Measurements from ENCODE around the gene ORC5. TPM values are rescaled to one million over a fixed set of nuclear protein-coding genes. Genes with fewer than 3 reads are reported as not detected.

The ORC5 gene
- total RNA-seq, 1 donor: 22.1 TPM

- DNase-seq (ENCODE audit: insufficient read length, low spot score, missing footprints): no peak
- H3K36me3 ChIP-seq (ENCODE audit: insufficient read depth, low read length): no peaks in the 10 kb centered on the region
These were observed 31.5 kb downstream of the ORC5 start for GRCh38 chr7:104176332-104176731.

GRCh38 chr7:104175361-104175984 is 32.3 kb downstream of the ORC5 start:
- Histone ChIP-seq H3K79me2 (ENCODE audit: insufficient read depth, low read length) (no peaks in the 10 kb centered on the region), H3K27ac (ENCODE audit: low read depth, low read length) (no peak overlapping the region), H3K4me2 (ENCODE audit: insufficient read depth, low read length) (no peak overlapping the region)

More at GRCh38 chr7:104176332-104176731, 31.5 kb downstream of the ORC5 start:
- Histone ChIP-seq H3K4me3 (ENCODE audit: insufficient read depth, low read length) (no peak overlapping the region), H3K27me3 (ENCODE audit: insufficient read depth, low read length) (no peaks in the 10 kb centered on the region), H3K9me3 (ENCODE audit: low read depth, low read length) (no peaks in the 10 kb centered on the region), H3K4me2 (ENCODE audit: insufficient read depth, low read length) (no peak overlapping the region), H3K27ac (ENCODE audit: low read depth, low read length) (no peak overlapping the region), H3K79me2 (ENCODE audit: insufficient read depth, low read length) (no peaks in the 10 kb centered on the region), H4K20me1 (ENCODE audit: insufficient read depth, low read length) (no peaks in the 10 kb centered on the region), H2AFZ (ENCODE audit: low read length) (no peak overlapping the region), H3K4me1 (ENCODE audit: insufficient read depth, low read length) (no peaks in the 10 kb centered on the region)
- no peak for TF ChIP-seq CTCF (IDR thresholded peaks at IDR 0.05; ENCODE audit: extremely low read depth, low read depth, low read length)

GRCh38 chr7:104174798-104175197 is 33.0 kb downstream of the ORC5 start:
- no peaks in the 10 kb centered on the region for H3K79me2 ChIP-seq (ENCODE audit: insufficient read depth, low read length)
- H2AFZ ChIP-seq (ENCODE audit: low read length): no peak overlapping the region
- no peak overlapping the region for H3K4me2 ChIP-seq (ENCODE audit: insufficient read depth, low read length)
- no peaks in the 10 kb centered on the region for H4K20me1 ChIP-seq (ENCODE audit: insufficient read depth, low read length)
- H3K4me1 ChIP-seq (ENCODE audit: insufficient read depth, low read length): no peaks in the 10 kb centered on the region
- no peaks in the 10 kb centered on the region for H3K27me3 ChIP-seq (ENCODE audit: insufficient read depth, low read length)
- no peak for TF ChIP-seq CTCF (IDR thresholded peaks at IDR 0.05; ENCODE audit: extremely low read depth, low read depth, low read length)
- no peak overlapping the region for H3K27ac ChIP-seq (ENCODE audit: low read depth, low read length)
- H3K36me3 ChIP-seq (ENCODE audit: insufficient read depth, low read length): no peaks in the 10 kb centered on the region
- no peaks in the 10 kb centered on the region for H3K9me3 ChIP-seq (ENCODE audit: low read depth, low read length)
- DNase-seq (ENCODE audit: insufficient read length, low spot score, missing footprints): no peak
- no peak overlapping the region for H3K4me3 ChIP-seq (ENCODE audit: insufficient read depth, low read length)

More at GRCh38 chr7:104175361-104175984, 32.3 kb downstream of the ORC5 start:
- Histone ChIP-seq H2AFZ (ENCODE audit: low read length) (no peak overlapping the region), H3K4me1 (ENCODE audit: insufficient read depth, low read length) (no peaks in the 10 kb centered on the region), H4K20me1 (ENCODE audit: insufficient read depth, low read length) (no peaks in the 10 kb centered on the region), H3K36me3 (ENCODE audit: insufficient read depth, low read length) (no peaks in the 10 kb centered on the region), H3K4me3 (ENCODE audit: insufficient read depth, low read length) (no peak overlapping the region), H3K27me3 (ENCODE audit: insufficient read depth, low read length) (no peaks in the 10 kb centered on the region), H3K9me3 (ENCODE audit: low read depth, low read length) (no peaks in the 10 kb centered on the region)
- no peak for DNase-seq (ENCODE audit: insufficient read length, low spot score, missing footprints)
- TF ChIP-seq CTCF (IDR thresholded peaks at IDR 0.05; ENCODE audit: extremely low read depth, low read depth, low read length): no peak

GRCh38 chr7:104162081-104162480 is 45.7 kb downstream of the ORC5 start:
- no peak overlapping the region for H2AFZ ChIP-seq (ENCODE audit: low read length)
- no peak overlapping the region for H3K4me2 ChIP-seq (ENCODE audit: insufficient read depth, low read length)
- H4K20me1 ChIP-seq (ENCODE audit: insufficient read depth, low read length): peaks cover 2% of the 10 kb centered on the region
- no peaks in the 10 kb centered on the region for H3K27me3 ChIP-seq (ENCODE audit: insufficient read depth, low read length)
- H3K4me1 ChIP-seq (ENCODE audit: insufficient read depth, low read length): no peaks in the 10 kb centered on the region
- no peaks in the 10 kb centered on the region for H3K9me3 ChIP-seq (ENCODE audit: low read depth, low read length)
- peaks cover 11% of the 10 kb centered on the region for H3K36me3 ChIP-seq (ENCODE audit: insufficient read depth, low read length)
- no peak overlapping the region for H3K4me3 ChIP-seq (ENCODE audit: insufficient read depth, low read length)
- DNase-seq (ENCODE audit: insufficient read length, low spot score, missing footprints): no peak
- H3K79me2 ChIP-seq (ENCODE audit: insufficient read depth, low read length): no peaks in the 10 kb centered on the region
- TF ChIP-seq CTCF (IDR thresholded peaks at IDR 0.05; ENCODE audit: extremely low read depth, low read depth, low read length): no peak
- no peak overlapping the region for H3K27ac ChIP-seq (ENCODE audit: low read depth, low read length)

Measured in osteoblast (primary cell).